SK-N-SH (cell line): ENCODE results near the gene CLEC16A. TPM values are rescaled to one million over a fixed set of nuclear protein-coding genes. Genes with fewer than 3 reads are reported as not detected.

ENCODE experiments used
- CTCF ChIA-PET: fragments of 300-600, 350-600 bp; formaldehyde crosslinking; extraction: SDS; loops from one replicate; lab custom pipeline; 2021; lab: Yijun Ruan, JAX
- POLR2A ChIA-PET: fragments of 350-600 bp; sonication (Branson Sonifier 250); formaldehyde crosslinking; extraction: SDS; loops from one replicate; lab custom pipeline; 2020; ENCODE audit warnings: antibody characterized with exemption, inconsistent platforms; lab: Yijun Ruan, JAX
- DNase-seq: peaks from one replicate; pipeline ENCODE4 v3.0.0; 2012
- H2AFZ ChIP-seq: fragments of 200-600 bp; sonication (generic); 2 replicates; pipeline ENCODE4 v1.8.1; 2016; ENCODE audit warnings: antibody characterized with exemption, mild to moderate bottlenecking, low read depth
- H3F3A ChIP-seq: fragments of 200-600 bp; sonication (generic); replicated peaks from 2 replicates; pipeline ENCODE3; 2016; ENCODE audit warnings: antibody characterized with exemption, mild to moderate bottlenecking; ENCODE audit not compliant: insufficient read depth
- H3K27ac ChIP-seq, 2 experiments: fragments of 200-500 bp in 1 of 2; fragments of 200-600 bp in 1 of 2; sonication (Bioruptor generic) in 1 of 2; sonication (generic), shearing (Covaris generic) in 1 of 2; 2 replicates each; pipeline versions ENCODE4 v1.5.1 to v1.6.1; 2014 to 2016; ENCODE audit warnings: low read depth in 2 of 2, inconsistent platforms in 1 of 2, low read length in 1 of 2, mild to moderate bottlenecking in 1 of 2, mixed read lengths in 1 of 2
- H3K27me3 ChIP-seq: fragments of 200-600 bp; sonication (generic), shearing (Covaris generic); 2 replicates; pipeline ENCODE4 v1.6.1; 2016; ENCODE audit warnings: mixed run types; ENCODE audit not compliant: insufficient read depth
- H3K36me3 ChIP-seq, 2 experiments: fragments of 200-500 bp in 1 of 2; fragments of 200-600 bp in 1 of 2; sonication (Bioruptor generic) in 1 of 2; sonication (generic) in 1 of 2; replicated peaks in 1 of 2; 2 replicates each; pipeline versions ENCODE3 to v1.5.1; 2014 to 2016; ENCODE audit warnings: low read length in 1 of 2, mild to moderate bottlenecking in 1 of 2; ENCODE audit not compliant: insufficient read depth in 2 of 2, control insufficient read depth in 1 of 2
- H3K4me1 ChIP-seq, 2 experiments: fragments of 200-500 bp in 1 of 2; fragments of 200-600 bp in 1 of 2; sonication (Bioruptor generic) in 1 of 2; sonication (generic), shearing (Covaris generic) in 1 of 2; 2 replicates each; pipeline versions ENCODE4 v1.5.1 to v1.6.1; 2014 to 2016; ENCODE audit warnings: low read depth in 1 of 2, low read length in 1 of 2, mixed run types in 1 of 2; ENCODE audit not compliant: insufficient read depth in 2 of 2, control insufficient read depth in 1 of 2
- H3K4me2 ChIP-seq: fragments of 200-600 bp; sonication (generic), shearing (Covaris generic); 2 replicates; pipeline ENCODE4 v1.6.1; 2017; ENCODE audit warnings: mixed run types
- H3K4me3 ChIP-seq, 2 experiments: fragments of 200-500 bp in 1 of 2; fragments of 200-600 bp in 1 of 2; sonication (Bioruptor generic) in 1 of 2; sonication (generic), shearing (Covaris generic) in 1 of 2; 2 replicates each; pipeline versions ENCODE4 v1.5.1 to v1.8.1; 2014 to 2016; ENCODE audit warnings: low read depth in 2 of 2, inconsistent platforms in 1 of 2, low read length in 1 of 2, mild to moderate bottlenecking in 1 of 2, mixed read lengths in 1 of 2, moderate library complexity in 1 of 2
- H3K79me2 ChIP-seq: fragments of 200-600 bp; sonication (generic); 2 replicates; pipeline ENCODE4 v1.8.1; 2017; ENCODE audit warnings: mild to moderate bottlenecking; ENCODE audit not compliant: insufficient read depth
- H3K9ac ChIP-seq: fragments of 200-600 bp; sonication (generic); 2 replicates; pipeline ENCODE4 v1.6.1; 2017; ENCODE audit warnings: mixed run types
- H3K9me2 ChIP-seq: fragments of 200-600 bp; sonication (generic); 2 replicates; pipeline ENCODE4 v1.6.1; 2017; ENCODE audit warnings: mixed run types
- H3K9me3 ChIP-seq: fragments of 200-600 bp; sonication (generic); 2 replicates; pipeline ENCODE4 v1.6.1; 2017; ENCODE audit warnings: mixed run types, mild to moderate bottlenecking, moderate library complexity
- H4K20me1 ChIP-seq: fragments of 200-600 bp; sonication (generic); 2 replicates; pipeline ENCODE4 v1.6.1; 2017; ENCODE audit warnings: mild to moderate bottlenecking, mixed run types; ENCODE audit not compliant: insufficient read depth
- CHD2 ChIP-seq: fragments of 150-350 bp; IDR thresholded peaks from 2 replicates; pipeline ENCODE4 v1.6.1; 2018; ENCODE audit warnings: low read length; ENCODE audit not compliant: partially characterized antibody
- EZH2phosphoT487 ChIP-seq: fragments of 200-600 bp; sonication (generic); IDR thresholded peaks from 2 replicates; pipeline ENCODE4 v1.6.1; 2017; ENCODE audit warnings: low read depth, mixed run types, mild to moderate bottlenecking, antibody characterized with exemption, moderate library complexity, borderline replicate concordance
- FOSL2 ChIP-seq: IDR thresholded peaks from 2 replicates; pipeline ENCODE4 v1.4.0; 2012; ENCODE audit warnings: low read depth, mild to moderate bottlenecking, moderate library complexity, borderline replicate concordance
- FOXJ3 ChIP-seq: sonication (generic); formaldehyde crosslinking; IDR thresholded peaks from 2 replicates; pipeline ENCODE4 v1.5.1; 2020; ENCODE audit warnings: mild to moderate bottlenecking, missing genetic modification reagents
- GATA2 ChIP-seq: sonication (generic); formaldehyde crosslinking; IDR thresholded peaks from 2 replicates; pipeline ENCODE4 v1.5.0; 2020; ENCODE audit warnings: mild to moderate bottlenecking, missing genetic modification reagents
- MEF2A ChIP-seq: IDR thresholded peaks from 2 replicates; pipeline ENCODE4 v1.4.0; 2012; ENCODE audit warnings: low read depth, borderline replicate concordance
- NRF1 ChIP-seq: IDR thresholded peaks from 2 replicates; pipeline ENCODE4 v1.6.1; 2012; ENCODE audit warnings: low read depth, mild to moderate bottlenecking, low read length
- RAD21 ChIP-seq: IDR thresholded peaks from 2 replicates; pipeline ENCODE4 v1.6.1; 2012; ENCODE audit warnings: mild to moderate bottlenecking, low read length
- RFX5 ChIP-seq: IDR thresholded peaks from 2 replicates; pipeline ENCODE4 v1.6.1; 2012; ENCODE audit warnings: mild to moderate bottlenecking, improper control_type of control experiment, low read length
- SIN3A ChIP-seq: IDR thresholded peaks from 2 replicates; pipeline ENCODE4 v1.6.1; 2012; ENCODE audit warnings: low read depth, mild to moderate bottlenecking, low read length, moderate library complexity, borderline replicate concordance
- SMC3 ChIP-seq: IDR thresholded peaks from 2 replicates; pipeline ENCODE4 v1.6.1; 2012; ENCODE audit warnings: low read depth, low read length, improper control_type of control experiment
- TCF12 ChIP-seq: IDR thresholded peaks from 2 replicates; pipeline ENCODE4 v1.4.0; 2012
- TEAD4 ChIP-seq: IDR thresholded peaks from 2 replicates; pipeline ENCODE4 v1.4.0; 2012; ENCODE audit warnings: mild to moderate bottlenecking, borderline replicate concordance; ENCODE audit not compliant: insufficient read depth
- WGBS: methylation state at CpG from one replicate; pipeline ENCODE4 v1.1.6; 2017; ENCODE audit warnings: low lambda C conversion rate; 5-methylcytosine and 5-hydroxymethylcytosine counted together
- polyA plus RNA-seq, 3 experiments: library from polyadenylated mRNA; depleted of rRNA; stranded (reverse); fragments of >200 nt; gene quantifications; 2 replicates each; pipeline ENCODE4 v1.2.3, GENCODE V29; 2012
- TF ChIP-seq, protein P1 (sequence below): IDR thresholded peaks from 2 replicates; pipeline ENCODE4 v1.4.0; 2012; ENCODE audit warnings: low read depth, borderline replicate concordance
- TF ChIP-seq, protein P2 (sequence below): IDR thresholded peaks from 2 replicates; pipeline ENCODE4 v1.6.1; 2012; ENCODE audit warnings: mild to moderate bottlenecking, low read depth, low read length, moderate library complexity
- TF ChIP-seq, protein P3 (sequence below): fragments of 150-350 bp; IDR thresholded peaks from 2 replicates; pipeline ENCODE4 v1.6.1; 2017; ENCODE audit warnings: antibody characterized with exemption, low read length, low read depth, borderline replicate concordance

Gene CLEC16A
- polyA plus RNA-seq, 1 of the 3 experiments (the other 2 are of a cell fraction) = 13.7 TPM

DNA sequence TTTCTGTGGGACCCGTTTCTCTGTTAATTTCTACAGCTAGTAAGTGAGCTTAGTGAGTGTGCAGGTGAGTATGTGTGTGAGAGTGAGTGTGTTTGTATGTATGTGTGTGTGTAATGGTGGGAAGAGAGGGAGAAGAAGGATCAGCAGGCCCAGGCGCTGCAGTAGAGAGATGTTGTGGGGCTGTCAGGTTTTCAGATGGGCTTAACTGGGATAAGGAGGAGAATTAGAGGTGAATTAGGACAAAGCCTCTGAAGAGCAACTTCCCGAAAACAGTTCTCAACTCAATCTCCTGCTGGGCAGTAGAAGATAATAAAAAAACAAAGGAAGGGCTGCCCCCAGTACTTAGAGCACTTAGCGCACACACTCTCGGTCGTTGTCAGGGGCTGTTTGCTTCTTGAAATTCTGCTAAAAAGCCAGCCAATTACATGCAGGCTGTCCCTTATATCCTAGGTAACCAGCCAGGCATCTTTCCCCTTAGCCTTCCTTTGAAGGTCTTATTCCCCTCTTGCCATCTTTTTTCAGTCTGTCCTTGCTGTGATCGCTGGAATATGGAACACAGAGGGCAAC is 63.4 kb downstream of the CLEC16A start:
- TF ChIP-seq NRF1 (no peak), RAD21 (no peak), TEAD4 (no peak), RFX5 (no peak), CHD2 (no peak), TCF12 (no peak), SMC3 (no peak), MEF2A (no peak), FOSL2 (no peak), EZH2phosphoT487 (no peak), GATA2 (CRISPR knock-in tag) (no peak), FOXJ3 (CRISPR knock-in tag) (no peak), SIN3A (no peak)
- TF ChIP-seq, protein P1, sequence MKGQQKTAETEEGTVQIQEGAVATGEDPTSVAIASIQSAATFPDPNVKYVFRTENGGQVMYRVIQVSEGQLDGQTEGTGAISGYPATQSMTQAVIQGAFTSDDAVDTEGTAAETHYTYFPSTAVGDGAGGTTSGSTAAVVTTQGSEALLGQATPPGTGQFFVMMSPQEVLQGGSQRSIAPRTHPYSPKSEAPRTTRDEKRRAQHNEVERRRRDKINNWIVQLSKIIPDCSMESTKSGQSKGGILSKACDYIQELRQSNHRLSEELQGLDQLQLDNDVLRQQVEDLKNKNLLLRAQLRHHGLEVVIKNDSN = no peak
- TF ChIP-seq, protein P2, sequence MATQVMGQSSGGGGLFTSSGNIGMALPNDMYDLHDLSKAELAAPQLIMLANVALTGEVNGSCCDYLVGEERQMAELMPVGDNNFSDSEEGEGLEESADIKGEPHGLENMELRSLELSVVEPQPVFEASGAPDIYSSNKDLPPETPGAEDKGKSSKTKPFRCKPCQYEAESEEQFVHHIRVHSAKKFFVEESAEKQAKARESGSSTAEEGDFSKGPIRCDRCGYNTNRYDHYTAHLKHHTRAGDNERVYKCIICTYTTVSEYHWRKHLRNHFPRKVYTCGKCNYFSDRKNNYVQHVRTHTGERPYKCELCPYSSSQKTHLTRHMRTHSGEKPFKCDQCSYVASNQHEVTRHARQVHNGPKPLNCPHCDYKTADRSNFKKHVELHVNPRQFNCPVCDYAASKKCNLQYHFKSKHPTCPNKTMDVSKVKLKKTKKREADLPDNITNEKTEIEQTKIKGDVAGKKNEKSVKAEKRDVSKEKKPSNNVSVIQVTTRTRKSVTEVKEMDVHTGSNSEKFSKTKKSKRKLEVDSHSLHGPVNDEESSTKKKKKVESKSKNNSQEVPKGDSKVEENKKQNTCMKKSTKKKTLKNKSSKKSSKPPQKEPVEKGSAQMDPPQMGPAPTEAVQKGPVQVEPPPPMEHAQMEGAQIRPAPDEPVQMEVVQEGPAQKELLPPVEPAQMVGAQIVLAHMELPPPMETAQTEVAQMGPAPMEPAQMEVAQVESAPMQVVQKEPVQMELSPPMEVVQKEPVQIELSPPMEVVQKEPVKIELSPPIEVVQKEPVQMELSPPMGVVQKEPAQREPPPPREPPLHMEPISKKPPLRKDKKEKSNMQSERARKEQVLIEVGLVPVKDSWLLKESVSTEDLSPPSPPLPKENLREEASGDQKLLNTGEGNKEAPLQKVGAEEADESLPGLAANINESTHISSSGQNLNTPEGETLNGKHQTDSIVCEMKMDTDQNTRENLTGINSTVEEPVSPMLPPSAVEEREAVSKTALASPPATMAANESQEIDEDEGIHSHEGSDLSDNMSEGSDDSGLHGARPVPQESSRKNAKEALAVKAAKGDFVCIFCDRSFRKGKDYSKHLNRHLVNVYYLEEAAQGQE = no peak
- TF ChIP-seq, protein P3, sequence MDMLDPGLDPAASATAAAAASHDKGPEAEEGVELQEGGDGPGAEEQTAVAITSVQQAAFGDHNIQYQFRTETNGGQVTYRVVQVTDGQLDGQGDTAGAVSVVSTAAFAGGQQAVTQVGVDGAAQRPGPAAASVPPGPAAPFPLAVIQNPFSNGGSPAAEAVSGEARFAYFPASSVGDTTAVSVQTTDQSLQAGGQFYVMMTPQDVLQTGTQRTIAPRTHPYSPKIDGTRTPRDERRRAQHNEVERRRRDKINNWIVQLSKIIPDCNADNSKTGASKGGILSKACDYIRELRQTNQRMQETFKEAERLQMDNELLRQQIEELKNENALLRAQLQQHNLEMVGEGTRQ = no peak
- Histone ChIP-seq H3K4me2 (no peak overlapping the region), H3K79me2 (no peaks in the 10 kb centered on the region), H3K9me3 (no peaks in the 10 kb centered on the region), H3K27me3 (no peaks in the 10 kb centered on the region), H3K27ac (no peak overlapping the region), H2AFZ (no peak overlapping the region), H3K4me1 (peaks cover 9 to 12% of the 10 kb centered on the region in 2 experiments; a peak in 1 of 4 replicates), H3K4me3 (no peak overlapping the region), H3K9ac (no peak overlapping the region), H3K9me2 (no peaks in the 10 kb centered on the region), H3F3A (peaks cover 3% of the 10 kb centered on the region), H3K36me3 (peaks cover 1 to 12% of the 10 kb centered on the region in 2 experiments), H4K20me1 (no peaks in the 10 kb centered on the region)
- 97% methylated on average over 7 of the region's 7 CpGs for WGBS
- ChIA-PET POLR2A (no interaction called here), CTCF (no interaction called here)
- no peak for DNase-seq
